PC-3 (cell line): ENCODE measurements around the gene BIVM.

Experiments used
- EZH2phosphoT487 ChIP-seq: fragments of 300-600 bp; sonication (generic); IDR thresholded peaks from 2 replicates; pipeline ENCODE4 v1.6.1; 2018; ENCODE audit warnings: mild to moderate bottlenecking, antibody characterized with exemption, low read length, borderline replicate concordance
- TF ChIP-seq, protein P1 (sequence below): fragments of 300-600 bp; sonication (generic); conservative IDR thresholded peaks from 2 replicates; pipeline ENCODE4 v1.5.1; 2017; ENCODE audit warnings: antibody characterized with exemption, low read depth, mild to moderate bottlenecking, low read length

DNA sequence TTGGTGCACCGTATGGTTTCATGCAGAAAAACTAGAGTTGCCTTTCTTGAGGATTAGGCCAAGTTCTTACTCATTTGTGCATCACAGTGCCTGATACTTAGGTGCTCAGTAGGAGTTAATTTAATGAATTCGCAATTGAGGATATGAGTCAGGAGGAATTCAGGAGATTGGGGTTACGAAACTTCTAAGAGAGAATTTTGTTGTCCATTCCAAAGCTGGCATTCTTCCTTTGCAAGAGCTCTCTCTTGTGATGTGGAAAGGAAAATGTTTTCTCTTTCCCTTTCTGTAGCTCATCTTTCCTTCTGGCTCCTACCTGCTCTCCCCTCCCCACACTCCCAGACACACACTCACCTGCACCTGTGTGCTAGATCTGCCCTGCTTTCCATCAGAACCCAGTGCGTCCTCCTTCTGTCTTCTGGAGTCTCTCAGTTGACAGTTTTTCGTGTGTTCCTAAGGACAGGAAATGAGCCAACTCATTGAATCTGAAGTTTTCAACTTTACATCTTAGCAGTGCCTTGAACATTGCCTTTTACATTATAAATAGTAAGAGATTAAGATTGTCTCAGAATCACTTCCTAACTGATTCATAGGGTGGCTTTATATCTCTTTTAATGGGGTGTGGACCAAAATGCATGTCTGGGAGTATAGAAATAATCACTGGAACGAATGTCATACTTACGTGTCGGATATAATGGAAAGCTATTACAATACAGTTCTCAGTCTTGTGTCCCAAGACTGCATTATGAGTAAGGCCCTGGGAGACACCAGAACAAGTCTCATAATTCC is 27.2 kb downstream of the BIVM start:
- TF ChIP-seq, protein P1, sequence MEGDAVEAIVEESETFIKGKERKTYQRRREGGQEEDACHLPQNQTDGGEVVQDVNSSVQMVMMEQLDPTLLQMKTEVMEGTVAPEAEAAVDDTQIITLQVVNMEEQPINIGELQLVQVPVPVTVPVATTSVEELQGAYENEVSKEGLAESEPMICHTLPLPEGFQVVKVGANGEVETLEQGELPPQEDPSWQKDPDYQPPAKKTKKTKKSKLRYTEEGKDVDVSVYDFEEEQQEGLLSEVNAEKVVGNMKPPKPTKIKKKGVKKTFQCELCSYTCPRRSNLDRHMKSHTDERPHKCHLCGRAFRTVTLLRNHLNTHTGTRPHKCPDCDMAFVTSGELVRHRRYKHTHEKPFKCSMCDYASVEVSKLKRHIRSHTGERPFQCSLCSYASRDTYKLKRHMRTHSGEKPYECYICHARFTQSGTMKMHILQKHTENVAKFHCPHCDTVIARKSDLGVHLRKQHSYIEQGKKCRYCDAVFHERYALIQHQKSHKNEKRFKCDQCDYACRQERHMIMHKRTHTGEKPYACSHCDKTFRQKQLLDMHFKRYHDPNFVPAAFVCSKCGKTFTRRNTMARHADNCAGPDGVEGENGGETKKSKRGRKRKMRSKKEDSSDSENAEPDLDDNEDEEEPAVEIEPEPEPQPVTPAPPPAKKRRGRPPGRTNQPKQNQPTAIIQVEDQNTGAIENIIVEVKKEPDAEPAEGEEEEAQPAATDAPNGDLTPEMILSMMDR: no peak
- TF ChIP-seq EZH2phosphoT487: no peak
